Esophagus muscularis mucosa (tissue), 3 donors: Measurements from ENCODE around the gene AFAP1.

Experiments used
- CTCF ChIP-seq, 3 experiments: fragments of 200-600 bp in 2 of 3; fragments of 450-650 bp in 1 of 3; sonication (generic) in 2 of 3; IDR thresholded peaks; one replicate each; pipeline ENCODE4 v1.5.1; 2017 to 2019; ENCODE audit warnings: antibody characterized with exemption in 3 of 3, mild to moderate bottlenecking in 2 of 3, moderate library complexity in 1 of 3
- POLR2A ChIP-seq: fragments of 450-650 bp; IDR thresholded peaks from one replicate; pipeline ENCODE4 v1.6.1; 2017; ENCODE audit warnings: antibody characterized with exemption, moderate library complexity, mild to moderate bottlenecking, low read depth
- POLR2AphosphoS5 ChIP-seq, 2 donors: sonication (generic); formaldehyde crosslinking; IDR thresholded peaks; one replicate each; pipeline ENCODE4 v1.6.1; 2017; ENCODE audit warnings: antibody characterized with exemption in 2 of 2

- TF ChIP-seq CTCF (IDR thresholded peaks at IDR 0.05) (no peak), POLR2AphosphoS5 (IDR thresholded peaks at IDR 0.05) (no peak), POLR2A (no peak)
These were observed 162.5 kb downstream of the AFAP1 start for GRCh38 chr4:7777017-7777710.
